Neutrophil (primary cell): ENCODE data around the gene SEMA3D.

Experiments used
- H3K27ac ChIP-seq: fragments of 200-600 bp; sonication (generic); 2 replicates; pipeline ENCODE4 v1.5.1; 2016; ENCODE audit warnings: mild to moderate bottlenecking, moderate library complexity
- H3K27me3 ChIP-seq: fragments of 200-600 bp; sonication (generic); 2 replicates; pipeline ENCODE4 v1.6.0; 2016; ENCODE audit warnings: mild to moderate bottlenecking
- H3K36me3 ChIP-seq: fragments of 200-600 bp; sonication (generic); 2 replicates; pipeline ENCODE4 v1.5.1; 2017
- H3K4me1 ChIP-seq, 2 experiments: fragments of 200-600 bp in 1 of 2; sonication (generic) in 1 of 2; 1 replicate in 1 of 2; 2 replicates in 1 of 2; pipeline versions ENCODE4 v1.5.1 to v1.6.1; 2013 to 2016; ENCODE audit warnings: low read depth in 1 of 2, low read length in 1 of 2, mild to moderate bottlenecking in 1 of 2, moderate library complexity in 1 of 2; ENCODE audit not compliant: control insufficient read depth in 1 of 2, insufficient read depth in 1 of 2
- H3K4me3 ChIP-seq, 2 experiments: fragments of 200-600 bp in 1 of 2; sonication (generic) in 1 of 2; 1 replicate in 1 of 2; 2 replicates in 1 of 2; pipeline ENCODE4 v1.5.1; 2013 to 2016; ENCODE audit warnings: low read depth in 1 of 2, low read length in 1 of 2, mild to moderate bottlenecking in 1 of 2, moderate library complexity in 1 of 2
- H3K9me3 ChIP-seq: fragments of 200-600 bp; sonication (generic); 2 replicates; pipeline ENCODE4 v1.5.1; 2016
- CTCF ChIP-seq: fragments of 200-600 bp; sonication (generic); IDR thresholded peaks from 2 replicates; pipeline ENCODE4 v1.5.1; 2016; ENCODE audit warnings: antibody characterized with exemption

Gene SEMA3D

GRCh38 chr7:85220023-85220422, 33.2 kb upstream of the SEMA3D start:
- Histone ChIP-seq H3K27me3 (no peaks in the 10 kb centered on the region), H3K36me3 (no peaks in the 10 kb centered on the region), H3K9me3 (no peaks in the 10 kb centered on the region), H3K27ac (no peak overlapping the region), H3K4me1 (no peaks in the 10 kb centered on the region), H3K4me3 (no peak overlapping the region)
- no peak for TF ChIP-seq CTCF

GRCh38 chr7:85217085-85217484, 30.2 kb upstream of the SEMA3D start:
- H3K27ac ChIP-seq, result no peak overlapping the region
- no peaks in the 10 kb centered on the region for H3K36me3 ChIP-seq
- no peaks in the 10 kb centered on the region for H3K9me3 ChIP-seq
- no peaks in the 10 kb centered on the region for H3K27me3 ChIP-seq
- H3K4me1 ChIP-seq, result no peaks in the 10 kb centered on the region
- no peak overlapping the region for H3K4me3 ChIP-seq
- TF ChIP-seq CTCF, result no peak

GRCh38 chr7:85215098-85215497, 28.2 kb upstream of the SEMA3D start:
- no peaks in the 10 kb centered on the region for H3K9me3 ChIP-seq
- no peak overlapping the region for H3K4me3 ChIP-seq
- H3K36me3 ChIP-seq, result no peaks in the 10 kb centered on the region
- no peak for TF ChIP-seq CTCF
- no peaks in the 10 kb centered on the region for H3K27me3 ChIP-seq
- H3K4me1 ChIP-seq, result no peaks in the 10 kb centered on the region
- H3K27ac ChIP-seq, result no peak overlapping the region

- no peak overlapping the region for H3K4me3 ChIP-seq
- TF ChIP-seq CTCF, result no peak
- H3K9me3 ChIP-seq, result no peaks in the 10 kb centered on the region
- H3K4me1 ChIP-seq, result no peaks in the 10 kb centered on the region
- no peaks in the 10 kb centered on the region for H3K27me3 ChIP-seq
- H3K36me3 ChIP-seq, result no peaks in the 10 kb centered on the region
- no peak overlapping the region for H3K27ac ChIP-seq
These were observed 26.6 kb upstream of the SEMA3D start for GRCh38 chr7:85213500-85213899.

- no peaks in the 10 kb centered on the region for H3K36me3 ChIP-seq
- H3K4me1 ChIP-seq, result no peaks in the 10 kb centered on the region
- H3K27me3 ChIP-seq, result no peaks in the 10 kb centered on the region
- no peak overlapping the region for H3K4me3 ChIP-seq
- no peak overlapping the region for H3K27ac ChIP-seq
- TF ChIP-seq CTCF, result no peak
- H3K9me3 ChIP-seq, result no peaks in the 10 kb centered on the region
These were observed 18.9 kb upstream of the SEMA3D start for GRCh38 chr7:85205754-85206153.

GRCh38 chr7:85204496-85204895, 17.6 kb upstream of the SEMA3D start:
- no peak for TF ChIP-seq CTCF
- no peaks in the 10 kb centered on the region for H3K36me3 ChIP-seq
- no peaks in the 10 kb centered on the region for H3K9me3 ChIP-seq
- no peak overlapping the region for H3K27ac ChIP-seq
- H3K27me3 ChIP-seq, result no peaks in the 10 kb centered on the region
- no peaks in the 10 kb centered on the region for H3K4me1 ChIP-seq
- H3K4me3 ChIP-seq, result no peak overlapping the region
